Adrenal gland (tissue), 5 donors: Measurements from ENCODE around the gene RNF10.

Source experiments
- POLR2A ChIP-seq, 2 donors: fragments of 450-650 bp; IDR thresholded peaks; one replicate each; pipeline ENCODE4 v1.6.1; 2017; ENCODE audit warnings: antibody characterized with exemption in 2 of 2, mild to moderate bottlenecking in 2 of 2, moderate library complexity in 1 of 2
- TF ChIP-seq, protein P1 (sequence below), 6 experiments: fragments of 450-650 bp in 4 of 6; fragments of 200-600 bp in 2 of 6; sonication (generic) in 1 of 6; IDR thresholded peaks; 1 replicate in 5 of 6; 2 replicates in 1 of 6; pipeline versions ENCODE4 v1.5.1 to v1.8.0; 2016 to 2021; ENCODE audit warnings: antibody characterized with exemption in 6 of 6, mild to moderate bottlenecking in 2 of 6, moderate library complexity in 1 of 6
- donor health status: DM: no; HTN: no; CAD: no.

DNA sequence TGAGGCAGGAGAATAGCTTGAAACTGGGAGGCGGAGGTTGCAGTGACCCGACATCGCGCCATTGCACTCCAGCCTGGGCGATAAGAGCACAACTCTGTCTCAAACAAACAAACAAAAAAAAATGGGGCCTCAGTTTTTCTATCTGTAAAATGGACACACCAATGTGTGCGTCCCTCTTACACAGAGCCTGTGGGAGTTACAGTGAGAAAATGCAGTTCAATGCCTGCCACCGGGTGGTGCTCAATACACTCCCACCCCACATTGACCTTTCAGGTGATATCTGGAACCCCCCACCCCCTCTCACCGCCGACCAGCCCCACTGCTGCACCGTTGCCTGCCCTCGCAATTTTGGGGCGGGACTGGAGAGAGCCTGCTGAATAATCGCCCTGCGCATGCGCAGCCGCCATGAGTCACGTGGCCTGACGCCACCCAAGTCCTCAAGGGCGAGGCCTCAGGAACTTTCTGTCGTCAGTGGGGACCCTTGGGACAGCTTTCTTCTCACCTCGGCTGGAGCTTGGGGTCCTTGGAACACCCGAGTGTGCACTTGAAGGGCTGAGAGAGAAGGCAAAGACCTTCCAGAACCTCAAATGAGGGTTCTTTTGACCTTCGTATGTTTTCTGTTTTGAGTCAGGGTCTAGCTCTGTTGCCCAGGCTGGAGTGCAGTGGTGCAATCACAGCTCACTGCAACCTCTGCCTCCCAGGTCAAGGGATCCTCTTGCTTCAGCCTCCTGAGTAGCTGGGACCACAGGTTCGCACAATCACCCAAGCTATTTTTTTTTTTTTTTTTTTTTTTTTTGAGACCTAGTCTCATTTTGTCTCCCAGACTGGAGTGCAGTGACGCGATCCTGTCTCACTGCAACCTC, 91.6 kb downstream of the RNF10 start:
- no peak for TF ChIP-seq POLR2A (IDR thresholded peaks at IDR 0.05)
- TF ChIP-seq, protein P1, sequence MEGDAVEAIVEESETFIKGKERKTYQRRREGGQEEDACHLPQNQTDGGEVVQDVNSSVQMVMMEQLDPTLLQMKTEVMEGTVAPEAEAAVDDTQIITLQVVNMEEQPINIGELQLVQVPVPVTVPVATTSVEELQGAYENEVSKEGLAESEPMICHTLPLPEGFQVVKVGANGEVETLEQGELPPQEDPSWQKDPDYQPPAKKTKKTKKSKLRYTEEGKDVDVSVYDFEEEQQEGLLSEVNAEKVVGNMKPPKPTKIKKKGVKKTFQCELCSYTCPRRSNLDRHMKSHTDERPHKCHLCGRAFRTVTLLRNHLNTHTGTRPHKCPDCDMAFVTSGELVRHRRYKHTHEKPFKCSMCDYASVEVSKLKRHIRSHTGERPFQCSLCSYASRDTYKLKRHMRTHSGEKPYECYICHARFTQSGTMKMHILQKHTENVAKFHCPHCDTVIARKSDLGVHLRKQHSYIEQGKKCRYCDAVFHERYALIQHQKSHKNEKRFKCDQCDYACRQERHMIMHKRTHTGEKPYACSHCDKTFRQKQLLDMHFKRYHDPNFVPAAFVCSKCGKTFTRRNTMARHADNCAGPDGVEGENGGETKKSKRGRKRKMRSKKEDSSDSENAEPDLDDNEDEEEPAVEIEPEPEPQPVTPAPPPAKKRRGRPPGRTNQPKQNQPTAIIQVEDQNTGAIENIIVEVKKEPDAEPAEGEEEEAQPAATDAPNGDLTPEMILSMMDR (IDR thresholded peaks at IDR 0.05): no peak
